HG03442 (cell line): ENCODE measurements around the gene PCDHGA4.
"Not testable (repeated sequence)": the region's sequence is repeated elsewhere in the genome, so short reads cannot be mapped to it uniquely, and the experiment has no call there.

Source experiments
- ATAC-seq: cut with Tn5 transposase; IDR thresholded peaks from one replicate; pipeline ENCODE4 v1.9.1; 2021; ENCODE audit warnings: mild to moderate bottlenecking, moderate library complexity; ENCODE audit not compliant: unreplicated experiment

Gene PCDHGA4

GRCh38 chr5:141382469-141383294 is 27.9 kb downstream of the PCDHGA4 start, which contains the start of gene PCDHGA7:
TSS of gene PCDHGA7 (plus strand) at chr5:141382742. CDS start at chr5:141382900, 158 bp downstream.
- no peak for ATAC-seq

GRCh38 chr5:141383345-141383744 is 28.5 kb downstream of the PCDHGA4 start:
- no peak for ATAC-seq

GRCh38 chr5:141384471-141385267 is 29.8 kb downstream of the PCDHGA4 start:
- no peak for ATAC-seq

GRCh38 chr5:141387557-141388311 is 32.9 kb downstream of the PCDHGA4 start, which contains the start of gene PCDHGB4:
TSS of gene PCDHGB4 (plus strand) at chr5:141387698. CDS start at chr5:141387885, 187 bp downstream.
- not testable (repeated sequence) for ATAC-seq

GRCh38 chr5:141388661-141389060 is 33.8 kb downstream of the PCDHGA4 start:
- ATAC-seq = no peak

GRCh38 chr5:141389153-141390042 is 34.6 kb downstream of the PCDHGA4 start:
- no peak for ATAC-seq

GRCh38 chr5:141392429-141393198 is 37.8 kb downstream of the PCDHGA4 start, which contains the start of gene PCDHGA8:
TSS of gene PCDHGA8 (plus strand) at chr5:141392633. CDS start at chr5:141392814, 181 bp downstream.
- no peak for ATAC-seq

GRCh38 chr5:141393267-141393666 is 38.4 kb downstream of the PCDHGA4 start:
- no peak for ATAC-seq

GRCh38 chr5:141394401-141395187 is 39.8 kb downstream of the PCDHGA4 start:
- not testable (repeated sequence) for ATAC-seq

GRCh38 chr5:141397756-141398551 is 43.1 kb downstream of the PCDHGA4 start, which contains the start of gene PCDHGB5:
TSS of gene PCDHGB5 (plus strand) at chr5:141397947. CDS start at chr5:141398128, 181 bp downstream.
- peak; percentile 78 for ATAC-seq

- ATAC-seq = no peak
Observed at GRCh38 chr5:141398608-141399007, 43.8 kb downstream of the PCDHGA4 start.

- ATAC-seq = no peak
Observed at GRCh38 chr5:141399555-141400258, 44.9 kb downstream of the PCDHGA4 start.

GRCh38 chr5:141402553-141403243 is 47.9 kb downstream of the PCDHGA4 start, which contains the start of gene PCDHGA9:
TSS of gene PCDHGA9 (plus strand) at chr5:141402778. CDS start at chr5:141402953, 175 bp downstream.
- ATAC-seq = no peak

- ATAC-seq = no peak
Observed at GRCh38 chr5:141403387-141403786, 48.6 kb downstream of the PCDHGA4 start.
